K562 (cell line): ENCODE results near the gene E2F1.

Experiments used
- E2F1 ChIP-seq: sonication (generic); formaldehyde crosslinking; IDR thresholded peaks from 2 replicates; pipeline ENCODE4 v1.8.1; 2023; ENCODE audit warnings: mild to moderate bottlenecking, missing genetic modification reagents, moderate library complexity
- EZH2 ChIP-seq: IDR thresholded peaks from 2 replicates; pipeline ENCODE4 v1.6.1; 2012; ENCODE audit warnings: low read depth, mild to moderate bottlenecking, inconsistent platforms, low read length, borderline replicate concordance
- FOXP1 ChIP-seq: sonication (generic); formaldehyde crosslinking; IDR thresholded peaks from 2 replicates; pipeline ENCODE4 v1.8.0; 2022; ENCODE audit warnings: mild to moderate bottlenecking, missing genetic modification reagents
- GMEB1 ChIP-seq: fragments of 250-450 bp; sonication (Bioruptor Pico); IDR thresholded peaks from 2 replicates; pipeline ENCODE4 v1.4.0; 2020; ENCODE audit warnings: mild to moderate bottlenecking
- JUN ChIP-seq, 2 experiments: sonication (generic) in 1 of 2; formaldehyde crosslinking in 1 of 2; IDR thresholded peaks; 2 replicates each; pipeline versions ENCODE4 v1.6.1 to v1.8.0; 2012 to 2022; ENCODE audit warnings: borderline replicate concordance in 2 of 2, mild to moderate bottlenecking in 2 of 2, improper control_type of control experiment in 1 of 2, low read depth in 1 of 2, low read length in 1 of 2, missing genetic modification reagents in 1 of 2
- KAT8 ChIP-seq: fragments of 450-650 bp; IDR thresholded peaks from 2 replicates; pipeline ENCODE4 v1.6.1; 2016; ENCODE audit warnings: low read depth, mild to moderate bottlenecking
- RAD51 ChIP-seq: fragments of 450-650 bp; IDR thresholded peaks from 2 replicates; pipeline ENCODE4 v1.7.1; 2016; ENCODE audit warnings: low read depth, mild to moderate bottlenecking, borderline replicate concordance
- RFX5 ChIP-seq: IDR thresholded peaks from 2 replicates; pipeline ENCODE4 v1.6.1; 2011; ENCODE audit warnings: low read depth, mild to moderate bottlenecking, improper control_type of control experiment, low read length
- SETDB1 ChIP-seq: IDR thresholded peaks from one replicate; pipeline ENCODE4 v1.6.1; 2012; ENCODE audit warnings: low read length, control low read depth, inconsistent platforms
- TF ChIP-seq, protein P1 (sequence below): fragments of 450-650 bp; IDR thresholded peaks from 2 replicates; pipeline ENCODE4 v1.6.1; 2016

DNA sequence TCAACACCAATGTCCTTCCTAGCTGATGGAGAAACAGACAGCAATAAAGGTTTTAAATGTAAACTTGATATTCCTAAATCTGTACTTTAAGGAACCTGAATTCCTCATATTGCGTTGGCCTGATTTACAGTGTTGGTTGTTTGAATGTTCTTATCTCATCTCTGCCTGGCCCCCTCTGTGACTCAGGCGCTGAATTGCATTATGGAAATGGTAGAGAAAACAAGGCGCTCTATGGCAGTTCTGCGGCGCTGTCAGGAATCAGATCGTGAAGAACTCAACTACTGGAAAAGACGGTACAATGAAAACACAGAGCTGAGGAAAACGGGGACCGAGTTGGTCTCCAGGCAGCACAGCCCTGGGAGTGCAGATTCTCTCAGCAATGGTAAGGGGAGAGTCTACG lies 56.7 kb downstream of the E2F1 start:
- TF ChIP-seq E2F1 (CRISPR knock-in tag) (no peak), KAT8 (no peak), JUN (IDR thresholded peaks at IDR 0.05; ENCODE audit: borderline replicate concordance, low read depth, low read length) (no peak), JUN (CRISPR knock-in tag; IDR thresholded peaks at IDR 0.05; ENCODE audit: borderline replicate concordance) (no peak), RAD51 (no peak), GMEB1 (CRISPR knock-in tag) (no peak), RFX5 (no peak), EZH2 (no peak), FOXP1 (CRISPR knock-in tag) (no peak), SETDB1 (no peak)
- TF ChIP-seq, protein P1, sequence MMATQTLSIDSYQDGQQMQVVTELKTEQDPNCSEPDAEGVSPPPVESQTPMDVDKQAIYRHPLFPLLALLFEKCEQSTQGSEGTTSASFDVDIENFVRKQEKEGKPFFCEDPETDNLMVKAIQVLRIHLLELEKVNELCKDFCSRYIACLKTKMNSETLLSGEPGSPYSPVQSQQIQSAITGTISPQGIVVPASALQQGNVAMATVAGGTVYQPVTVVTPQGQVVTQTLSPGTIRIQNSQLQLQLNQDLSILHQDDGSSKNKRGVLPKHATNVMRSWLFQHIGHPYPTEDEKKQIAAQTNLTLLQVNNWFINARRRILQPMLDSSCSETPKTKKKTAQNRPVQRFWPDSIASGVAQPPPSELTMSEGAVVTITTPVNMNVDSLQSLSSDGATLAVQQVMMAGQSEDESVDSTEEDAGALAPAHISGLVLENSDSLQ: no peak
